ENCODE measurements around the gene CHIA.

The CHIA gene

DNA sequence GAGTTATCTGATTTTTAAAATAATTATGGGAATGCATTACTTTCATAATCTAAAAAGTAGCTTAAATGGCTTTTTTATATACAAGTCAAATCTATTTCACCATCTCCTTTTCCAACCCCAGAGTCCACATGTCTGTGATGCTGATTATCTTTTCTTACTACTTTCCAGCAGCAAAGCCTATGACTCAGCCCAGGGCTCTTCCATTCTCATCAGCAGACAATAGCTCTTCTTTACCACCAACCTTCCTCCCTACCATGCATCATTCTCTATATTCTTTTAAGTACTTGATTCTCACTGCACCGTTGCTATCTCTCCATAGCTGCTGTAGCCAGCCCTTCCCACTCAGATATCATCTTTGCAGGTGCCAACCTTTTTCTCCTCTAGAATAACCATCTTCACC lies 75.6 kb downstream of the CHIA start:
- DNase-seq (ENCODE audit: low spot score), result no peak

DNA sequence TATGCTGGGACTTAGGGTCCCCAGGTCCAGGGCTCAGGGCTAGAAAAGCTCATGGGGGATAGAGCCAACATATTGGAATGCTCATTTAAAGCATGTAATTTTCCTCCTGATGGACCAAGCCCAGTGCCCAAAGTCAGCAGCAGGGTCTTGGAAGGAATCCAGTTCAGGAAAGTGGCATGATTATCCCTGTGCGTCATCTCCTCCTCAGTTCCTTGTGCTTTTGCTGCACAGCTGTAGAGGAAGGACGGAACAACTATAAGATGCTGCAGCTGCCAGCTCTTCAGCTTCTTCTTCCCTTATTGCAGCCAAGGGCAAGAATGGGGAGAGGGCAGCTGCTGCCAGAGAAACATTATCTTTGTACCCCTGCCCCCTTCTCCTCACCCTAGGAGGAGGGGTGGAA lies 78.5 kb downstream of the CHIA start:
- DNase-seq (ENCODE audit: low spot score), result no peak

DNA sequence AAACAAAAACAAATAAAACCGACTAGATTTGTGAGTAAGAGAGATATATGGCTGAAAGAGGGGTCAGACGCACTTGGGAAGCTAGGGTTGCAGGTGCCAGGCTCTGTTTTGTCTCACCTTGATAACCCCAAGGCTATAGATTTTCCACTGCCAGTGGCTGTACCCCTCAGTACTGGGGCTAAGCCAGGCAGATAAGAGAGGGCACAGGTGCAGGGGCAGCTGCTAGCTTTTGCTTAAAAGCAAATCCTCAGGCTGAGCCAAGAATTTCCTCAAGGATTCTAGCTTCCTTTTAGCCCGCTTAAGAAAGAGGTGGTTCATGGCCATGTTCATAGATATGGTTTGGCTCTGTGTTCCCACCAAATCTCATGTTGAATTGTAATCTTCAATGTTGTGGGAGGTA lies 79.0 kb downstream of the CHIA start:
- no peak for DNase-seq (ENCODE audit: low spot score)

Measured in NAMALWA (cell line).